HFF-Myc (cell line): ENCODE results near the gene ZNF561.

ENCODE experiments used
- DNase-seq: peaks from one replicate; pipeline ENCODE4 v3.0.0-alpha.2; 2011; ENCODE audit warnings: low read depth; ENCODE audit errors: extremely low read depth
- H3K4me3 ChIP-seq: replicated peaks from 2 replicates; pipeline ENCODE4 v1.5.1; 2011; ENCODE audit warnings: low read depth, mild to moderate bottlenecking, control low read depth, low read length
- TF ChIP-seq, protein P1 (sequence below): IDR thresholded peaks from 2 replicates; pipeline ENCODE4 v1.5.1; 2012; ENCODE audit warnings: mild to moderate bottlenecking, low read depth, low read length, control low read depth; ENCODE audit errors: missing control alignments

The ZNF561 gene

DNA sequence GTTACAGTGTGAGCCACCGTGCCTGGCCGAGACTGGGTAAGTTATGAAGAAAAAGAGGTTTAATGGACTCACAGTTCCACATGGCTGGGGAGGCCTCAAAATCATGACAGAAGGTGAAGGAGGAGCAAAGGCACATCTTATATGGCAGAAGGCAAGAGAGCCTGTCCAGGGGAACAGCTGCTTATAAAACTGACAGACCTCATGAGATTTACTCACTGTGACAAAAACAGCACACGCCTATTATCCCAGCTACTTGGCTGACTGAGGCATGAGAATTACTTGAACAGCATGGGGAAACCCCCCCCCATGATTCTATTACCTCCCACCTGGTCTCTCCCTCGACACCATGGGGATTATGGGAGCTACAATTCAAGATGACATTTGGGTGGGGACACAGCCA, 23.4 kb upstream of the ZNF561 start:
- DNase-seq = no peak
- H3K4me3 ChIP-seq = no peak overlapping the region
- TF ChIP-seq, protein P1, sequence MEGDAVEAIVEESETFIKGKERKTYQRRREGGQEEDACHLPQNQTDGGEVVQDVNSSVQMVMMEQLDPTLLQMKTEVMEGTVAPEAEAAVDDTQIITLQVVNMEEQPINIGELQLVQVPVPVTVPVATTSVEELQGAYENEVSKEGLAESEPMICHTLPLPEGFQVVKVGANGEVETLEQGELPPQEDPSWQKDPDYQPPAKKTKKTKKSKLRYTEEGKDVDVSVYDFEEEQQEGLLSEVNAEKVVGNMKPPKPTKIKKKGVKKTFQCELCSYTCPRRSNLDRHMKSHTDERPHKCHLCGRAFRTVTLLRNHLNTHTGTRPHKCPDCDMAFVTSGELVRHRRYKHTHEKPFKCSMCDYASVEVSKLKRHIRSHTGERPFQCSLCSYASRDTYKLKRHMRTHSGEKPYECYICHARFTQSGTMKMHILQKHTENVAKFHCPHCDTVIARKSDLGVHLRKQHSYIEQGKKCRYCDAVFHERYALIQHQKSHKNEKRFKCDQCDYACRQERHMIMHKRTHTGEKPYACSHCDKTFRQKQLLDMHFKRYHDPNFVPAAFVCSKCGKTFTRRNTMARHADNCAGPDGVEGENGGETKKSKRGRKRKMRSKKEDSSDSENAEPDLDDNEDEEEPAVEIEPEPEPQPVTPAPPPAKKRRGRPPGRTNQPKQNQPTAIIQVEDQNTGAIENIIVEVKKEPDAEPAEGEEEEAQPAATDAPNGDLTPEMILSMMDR = no peak

DNA sequence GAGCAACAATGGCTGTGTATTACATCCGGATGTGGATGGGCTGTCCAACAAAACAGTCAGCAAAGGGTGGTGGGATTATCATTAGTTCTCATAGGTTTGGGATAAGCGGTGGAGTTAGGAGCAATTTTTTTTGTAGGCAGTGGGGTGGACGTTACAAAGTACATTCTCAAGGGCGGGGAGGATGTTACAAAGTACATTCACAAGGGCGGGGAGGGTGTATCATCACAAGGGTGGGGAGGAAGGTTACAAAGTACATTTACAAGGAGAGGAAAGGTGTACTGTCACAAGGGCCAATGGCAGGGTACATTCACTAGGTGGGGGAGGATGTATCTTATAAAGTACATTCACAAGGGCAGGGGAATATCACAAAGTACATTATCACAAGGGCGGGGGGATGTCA, 20.8 kb upstream of the ZNF561 start:
- no peak for DNase-seq
- no peak overlapping the region for H3K4me3 ChIP-seq
- TF ChIP-seq, protein P1 = no peak

DNA sequence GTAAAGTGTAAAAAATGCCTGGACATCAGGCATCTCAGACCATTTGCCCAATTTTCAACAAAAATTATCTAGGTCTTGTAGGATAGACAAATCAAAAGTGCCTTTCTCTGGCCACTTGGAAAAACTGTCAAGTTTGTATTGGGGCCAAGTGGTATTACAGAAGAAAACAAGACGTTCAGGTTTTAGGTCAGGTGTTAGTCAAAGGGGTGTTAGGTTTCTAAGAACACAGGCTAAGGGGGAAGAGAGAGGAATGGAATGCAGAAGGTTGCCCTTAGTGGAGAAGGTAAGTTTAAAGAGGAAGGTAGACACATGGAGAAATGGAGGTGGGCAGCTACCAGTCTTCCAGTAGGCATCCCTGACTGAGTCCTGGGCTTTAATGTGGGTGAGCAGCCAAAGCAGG, 19.9 kb upstream of the ZNF561 start:
- H3K4me3 ChIP-seq = no peak overlapping the region
- no peak for DNase-seq
- TF ChIP-seq, protein P1 = no peak

DNA sequence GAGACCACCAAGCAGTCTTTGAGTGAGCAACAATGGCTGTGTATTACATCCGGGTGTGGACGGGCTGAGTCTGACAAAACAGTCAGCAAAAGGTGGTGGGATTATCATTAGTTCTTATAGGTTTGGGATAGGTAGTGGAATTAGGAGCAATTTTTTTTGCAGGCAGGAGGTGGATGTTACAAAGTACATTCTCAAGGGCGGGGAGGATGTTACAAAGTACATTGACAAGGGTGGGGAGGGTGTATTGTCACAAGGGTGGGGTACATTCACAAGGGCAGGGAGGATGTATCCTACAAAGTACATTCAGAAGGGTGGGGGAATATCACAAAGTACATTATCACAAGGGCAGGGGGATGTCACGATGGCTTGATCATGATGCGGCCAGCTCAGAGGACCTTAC, 15.0 kb upstream of the ZNF561 start:
- no peak overlapping the region for H3K4me3 ChIP-seq
- TF ChIP-seq, protein P1 = no peak
- DNase-seq = no peak

DNA sequence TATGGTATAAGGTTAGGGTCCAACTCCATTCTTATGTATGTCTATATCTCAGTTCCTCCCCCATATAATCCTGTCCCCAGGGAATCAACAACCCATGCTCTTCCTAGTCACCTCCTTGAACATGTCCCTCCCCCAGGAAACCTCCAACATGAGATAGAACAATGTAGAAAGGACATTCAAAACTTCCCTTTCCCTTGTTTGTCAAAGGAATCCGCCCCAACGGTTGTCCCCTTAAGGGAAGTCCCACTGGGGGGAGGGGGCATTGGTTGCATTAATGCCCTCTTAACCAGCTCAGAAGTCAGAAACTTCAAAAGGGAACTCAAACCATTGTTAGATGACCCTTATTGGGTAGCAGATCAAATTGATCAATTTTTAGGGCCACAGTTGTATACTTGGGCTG, 6.8 kb upstream of the ZNF561 start:
- no peak overlapping the region for H3K4me3 ChIP-seq
- DNase-seq = no peak
- TF ChIP-seq, protein P1 = no peak

DNA sequence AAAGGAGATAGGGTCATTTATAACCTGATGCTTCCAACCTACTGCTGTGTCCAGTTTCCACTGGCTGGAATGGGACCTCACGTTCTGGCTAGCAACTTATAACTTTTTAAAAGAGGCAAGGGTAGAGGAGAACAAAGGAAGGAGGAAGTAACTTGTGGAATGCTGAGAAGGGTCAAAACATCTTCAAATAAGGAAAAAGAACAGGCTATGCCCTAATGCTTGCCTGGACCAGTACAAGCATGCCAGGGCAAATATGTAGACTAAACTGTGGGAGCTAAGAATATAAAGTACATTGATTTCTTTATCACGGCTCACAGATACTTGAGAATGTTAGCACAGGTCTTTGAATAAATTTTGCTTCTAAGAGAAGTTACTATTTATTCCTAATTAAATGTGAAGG, 1.5 kb upstream of the ZNF561 start:
- TF ChIP-seq, protein P1 = no peak
- no peak for DNase-seq
- peak overlapping the region; percentile 91 for H3K4me3 ChIP-seq

DNA sequence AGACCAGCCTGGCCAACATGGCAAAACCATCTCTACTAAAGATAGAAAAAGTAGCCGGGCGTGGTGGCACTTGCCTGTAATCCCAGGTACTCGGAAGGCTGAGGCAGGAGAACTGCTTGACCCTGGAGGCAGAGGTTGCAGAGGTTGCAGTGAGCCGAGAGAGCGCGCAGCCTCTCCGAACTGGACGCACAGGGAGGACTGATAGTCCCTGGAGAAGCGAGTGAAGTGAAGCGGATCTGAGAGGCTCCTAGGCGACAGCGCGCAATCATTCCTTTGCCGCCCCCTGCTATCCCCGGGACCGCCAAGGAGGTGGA, 233 bp downstream of the ZNF561 start:
- TF ChIP-seq, protein P1 = no peak
- no peak for DNase-seq
- H3K4me3 ChIP-seq = peak overlapping the region; percentile 91
